T-helper 2 cell treated with Interferon-gamma antibody and Interleukin-4, amounts not matched to agents 100 ng/mL and 5 ng/mL, for 36 hours (primary cell): ENCODE results near the gene SLC17A7. TPM values are rescaled to one million over a fixed set of nuclear protein-coding genes. Genes with fewer than 3 reads are reported as not detected.

Experiments used
- intact Hi-C: fragments of 100-400 bp; cut with micrococcal nuclease; formaldehyde crosslinking; loops from one replicate; pipeline ENCODE4 v1.15.1; 2023
- total RNA-seq: library from RNA; stranded (reverse); gene quantifications from 2 replicates; pipeline ENCODE4 v1.2.3, GENCODE V29; 2022

Gene SLC17A7
- total RNA-seq, 1 donor from 2014 or later: 0.09 TPM

- intact Hi-C loops: loop anchor here (1.0 kb wide), 1 partner anchor 39 kb away; no protein-coding TSS in a partner anchor
Observed at GRCh38 chr19:49430678-49431329, 10.5 kb downstream of the SLC17A7 start.

GRCh38 chr19:49430172-49430677 is 11.1 kb downstream of the SLC17A7 start:
- intact Hi-C loops: loop anchor here (1.0 kb wide), 1 partner anchor 38 kb away; no protein-coding TSS in a partner anchor

GRCh38 chr19:49428547-49429451 is 12.5 kb downstream of the SLC17A7 start:
- intact Hi-C loops: no loop called here

- intact Hi-C loops: no loop called here
Observed at GRCh38 chr19:49427855-49428546, 13.3 kb downstream of the SLC17A7 start.

GRCh38 chr19:49427339-49427738 is 14.0 kb downstream of the SLC17A7 start:
- intact Hi-C loops: no loop called here

- intact Hi-C loops: no loop called here
Observed at GRCh38 chr19:49425922-49426592, 15.3 kb downstream of the SLC17A7 start.

- intact Hi-C loops: no loop called here
Observed at GRCh38 chr19:49425178-49425577, 16.1 kb downstream of the SLC17A7 start, which contains the start of gene GFY. GFY (plus strand) TSS chr19:49425388; CDS start chr19:49426431, 1,043 bp downstream.

- intact Hi-C loops: loop anchor here (2.0 kb wide), 1 partner anchor 19 kb away; no protein-coding TSS in a partner anchor
Observed at GRCh38 chr19:49423985-49424303, 17.4 kb downstream of the SLC17A7 start.

GRCh38 chr19:49423071-49423984 is 18.0 kb downstream of the SLC17A7 start, which contains the start of gene PTH2:
PTH2 (minus strand) TSS chr19:49423441; CDS start chr19:49423339, 102 bp downstream.
- intact Hi-C loops: loop anchor here (2.0 kb wide), 1 partner anchor 19 kb away; no protein-coding TSS in a partner anchor

- intact Hi-C loops: loop anchor here (2.0 kb wide), 1 partner anchor 20 kb away; no protein-coding TSS in a partner anchor
Observed at GRCh38 chr19:49422407-49423070, 18.8 kb downstream of the SLC17A7 start.

- intact Hi-C loops: loop anchor here (2.0 kb wide), 1 partner anchor 21 kb away; no protein-coding TSS in a partner anchor
Observed at GRCh38 chr19:49421878-49422202, 19.5 kb downstream of the SLC17A7 start.

- intact Hi-C loops: no loop called here
Observed at GRCh38 chr19:49421039-49421877, 20.1 kb downstream of the SLC17A7 start.

GRCh38 chr19:49420227-49420626 is 21.1 kb downstream of the SLC17A7 start:
- intact Hi-C loops: no loop called here

- intact Hi-C loops: no loop called here
Observed at GRCh38 chr19:49419173-49419572, 22.2 kb downstream of the SLC17A7 start.

GRCh38 chr19:49418511-49418910 is 22.8 kb downstream of the SLC17A7 start:
- intact Hi-C loops: no loop called here

GRCh38 chr19:49417088-49417487 is 24.2 kb downstream of the SLC17A7 start:
- intact Hi-C loops: no loop called here

GRCh38 chr19:49415810-49416200 is 25.5 kb downstream of the SLC17A7 start:
- intact Hi-C loops: no loop called here

GRCh38 chr19:49415102-49415809 is 26.1 kb downstream of the SLC17A7 start:
- intact Hi-C loops: no loop called here
